ENCODE results near the gene SEMA4D.
"Not testable (repeated sequence)": the region's sequence is repeated elsewhere in the genome, so short reads cannot be mapped to it uniquely, and the experiment has no call there.

The SEMA4D gene

DNA sequence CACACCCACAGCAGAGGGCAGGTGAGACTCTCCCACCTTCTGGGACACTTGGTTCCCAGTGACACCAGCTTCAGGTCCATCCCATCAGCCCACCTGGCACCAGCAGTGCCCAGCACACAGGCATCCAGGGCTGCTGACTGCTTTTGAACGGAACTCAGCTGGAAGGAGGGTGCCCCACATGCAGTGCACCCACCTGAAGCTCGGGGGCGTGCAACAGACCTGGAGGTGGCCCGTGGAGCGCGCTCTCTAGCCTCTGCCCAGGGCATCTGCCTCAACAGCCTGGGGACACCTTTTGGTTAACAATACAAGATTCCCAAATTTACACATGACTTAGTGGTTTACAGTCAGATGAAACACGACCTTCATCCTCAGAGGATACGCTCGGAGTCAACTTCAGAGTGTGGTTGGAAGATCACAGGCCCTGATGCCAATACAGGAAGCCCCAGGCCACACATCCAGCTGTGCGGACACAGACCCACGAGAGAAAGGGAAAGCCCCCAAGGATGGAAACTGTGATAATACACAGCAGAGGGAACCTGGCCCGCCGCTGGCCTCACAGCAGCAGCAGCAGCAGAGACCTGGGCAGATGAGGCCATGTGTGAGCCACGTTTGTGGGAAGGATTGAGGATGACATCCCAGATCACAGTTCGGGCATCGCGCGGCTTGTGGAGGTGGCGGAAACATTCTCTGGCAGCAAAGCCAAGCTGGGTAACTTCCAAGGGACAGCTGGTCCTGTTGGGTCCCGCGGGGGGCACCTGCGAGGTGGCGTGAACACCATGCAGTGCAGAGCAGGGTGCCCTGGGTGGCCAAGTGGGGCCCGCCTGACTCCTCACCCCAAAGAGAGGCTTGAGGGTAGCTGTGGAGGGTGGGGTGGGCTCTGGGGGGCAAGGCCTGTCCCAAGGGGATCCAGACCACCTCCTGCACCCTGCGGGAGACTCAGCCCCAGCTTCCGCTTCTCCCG is 115.6 kb downstream of the SEMA4D start:
- DNase-seq: no peak

DNA sequence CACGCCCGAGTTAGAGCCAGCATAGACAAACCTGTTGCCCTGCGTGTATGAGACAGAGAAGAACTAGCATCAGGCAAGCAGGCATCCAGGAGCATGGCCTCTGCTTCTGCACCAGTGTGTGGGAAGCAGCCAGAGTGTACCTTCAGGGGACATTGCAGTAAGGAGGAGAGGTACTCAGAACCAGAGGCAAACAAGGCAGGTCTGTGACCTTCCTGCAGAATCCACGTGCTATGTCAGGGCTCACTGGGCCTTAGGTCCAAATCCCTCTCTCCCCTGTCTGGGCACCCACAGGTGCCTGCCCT is 116.7 kb downstream of the SEMA4D start:
- no peak for DNase-seq

DNA sequence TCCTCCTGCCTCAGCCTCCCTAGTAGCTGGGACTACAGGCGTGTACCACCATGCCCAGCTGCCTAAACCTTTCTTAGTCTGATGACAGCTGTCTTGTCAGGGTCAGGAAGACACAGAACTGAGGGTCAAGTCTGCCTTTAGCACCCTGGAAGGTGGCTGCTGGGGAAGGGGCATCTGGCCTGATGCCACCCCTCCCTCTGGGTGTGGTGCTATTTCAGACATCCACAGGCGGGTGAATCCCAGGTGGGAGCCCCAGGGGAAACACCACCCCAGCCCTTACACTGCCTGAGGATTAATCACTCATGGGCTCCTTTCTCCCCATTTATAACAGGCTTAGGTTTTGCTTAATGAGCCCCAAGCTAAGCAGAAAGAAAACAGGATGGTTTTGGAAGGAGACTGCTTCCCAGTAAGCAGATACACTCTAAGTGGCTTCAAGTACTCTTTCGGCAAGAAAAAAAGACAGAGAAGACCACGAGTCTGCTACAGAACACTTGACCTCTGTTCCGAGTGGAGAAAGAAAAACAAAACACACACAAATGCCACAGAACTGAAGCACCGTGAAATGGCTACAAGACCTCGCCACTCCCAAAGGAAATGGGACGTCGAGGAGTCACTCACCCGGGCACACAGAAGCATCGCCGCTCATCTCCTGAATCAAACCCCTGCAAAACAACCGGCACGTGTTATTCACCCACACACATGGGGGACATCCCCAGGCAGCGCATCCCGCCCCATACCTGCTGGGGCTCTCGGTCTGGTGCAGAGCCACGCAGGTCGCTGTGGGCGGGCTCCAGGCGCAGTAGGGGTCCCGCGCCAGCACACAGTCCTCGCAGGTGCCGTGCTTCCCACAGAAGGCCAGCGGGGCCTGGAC is 117.2 kb downstream of the SEMA4D start:
- no peak for DNase-seq

GRCh38 chr9:89379508-89380115 is 118.3 kb downstream of the SEMA4D start:
- no peak for DNase-seq

- no peak for DNase-seq
Observed at GRCh38 chr9:89379031-89379430, 118.9 kb downstream of the SEMA4D start.

DNA sequence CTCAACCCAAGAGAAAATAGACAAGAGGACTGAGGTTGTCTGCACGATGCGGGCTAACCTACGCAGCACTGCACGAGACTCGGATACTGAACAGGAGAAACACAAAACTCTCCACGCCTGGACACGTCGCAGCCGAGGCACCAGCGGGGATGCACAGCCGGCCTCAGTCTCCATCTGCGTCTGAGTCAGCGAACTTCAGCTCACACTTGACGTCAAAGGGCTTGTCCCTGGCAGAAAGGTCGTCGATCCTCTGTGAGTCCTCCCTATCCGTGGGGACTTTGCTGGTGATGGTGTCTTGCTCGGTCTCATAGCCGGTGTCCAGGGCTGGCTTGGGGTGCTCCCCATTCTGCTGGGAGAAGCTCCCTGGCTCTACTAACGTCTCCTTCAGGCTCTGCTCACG is 119.4 kb downstream of the SEMA4D start:
- DNase-seq: no peak

DNA sequence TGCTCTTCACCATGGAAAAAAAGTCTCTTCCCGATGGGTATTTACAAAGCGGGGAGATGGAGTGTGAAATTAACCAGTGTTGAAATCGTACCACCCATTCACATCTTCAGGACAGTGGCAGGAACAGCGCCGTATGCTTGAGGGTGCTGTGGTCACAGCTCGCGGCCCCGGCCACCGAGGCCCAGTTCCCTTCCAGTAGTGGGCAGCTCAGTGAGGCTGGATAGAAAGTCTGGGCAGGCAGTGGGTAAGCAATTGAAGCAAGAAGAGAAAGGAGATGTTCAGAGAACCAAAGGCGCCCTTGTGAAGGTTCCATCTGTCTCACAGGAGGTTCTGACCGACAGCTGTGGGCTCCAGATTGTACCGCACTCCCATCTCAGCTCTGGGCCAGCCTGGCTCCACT is 120.5 kb downstream of the SEMA4D start:
- DNase-seq: no peak

DNA sequence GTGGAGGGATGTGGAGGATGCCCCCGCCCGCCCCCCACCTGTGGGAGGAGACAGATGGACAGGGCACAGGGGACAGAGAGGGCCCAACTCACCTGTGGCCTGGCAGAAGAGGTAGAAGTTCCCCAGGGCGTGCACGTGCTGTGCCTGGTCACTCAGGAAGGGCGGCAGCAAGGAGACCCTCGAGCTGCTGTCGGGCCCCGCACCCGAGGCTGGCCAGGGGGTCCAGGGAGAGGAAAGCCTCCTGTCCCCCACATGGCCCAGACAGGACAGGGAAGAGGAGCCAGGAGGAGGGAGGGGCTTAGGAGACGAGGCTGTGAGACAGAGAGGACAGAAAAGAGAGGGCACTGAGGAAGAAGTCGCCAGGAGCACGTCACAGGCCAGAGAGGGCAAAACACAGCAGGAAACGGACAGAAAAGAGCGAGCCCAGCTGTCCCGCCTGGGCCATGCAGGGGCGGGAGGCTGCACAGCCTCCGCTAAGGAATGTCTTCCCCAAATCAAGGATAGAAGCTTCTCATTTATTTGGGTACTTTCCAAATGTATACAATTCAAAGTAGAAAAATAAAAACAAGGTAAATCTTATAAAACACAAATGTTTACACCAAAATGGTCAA is 121.1 kb downstream of the SEMA4D start:
- no peak for DNase-seq

DNA sequence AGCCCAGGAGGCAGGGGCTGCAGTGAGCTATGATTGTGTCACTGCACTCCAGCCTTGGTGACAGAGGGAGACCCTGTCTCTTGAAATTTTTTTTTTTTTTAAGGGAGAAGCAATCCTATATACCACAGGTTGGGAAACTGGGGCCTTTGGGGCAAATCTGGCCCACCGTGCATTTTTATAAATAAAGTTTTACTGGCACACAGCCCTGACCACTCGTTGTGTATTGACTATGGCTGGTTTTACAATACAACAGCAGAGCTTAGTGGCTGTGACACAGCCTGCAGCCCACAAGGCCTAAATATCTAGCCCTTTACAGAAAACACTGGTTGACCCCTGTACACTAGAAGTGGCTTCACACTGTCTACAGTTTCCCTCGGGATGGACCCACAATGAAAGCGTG is 121.6 kb downstream of the SEMA4D start:
- no peak for DNase-seq

DNA sequence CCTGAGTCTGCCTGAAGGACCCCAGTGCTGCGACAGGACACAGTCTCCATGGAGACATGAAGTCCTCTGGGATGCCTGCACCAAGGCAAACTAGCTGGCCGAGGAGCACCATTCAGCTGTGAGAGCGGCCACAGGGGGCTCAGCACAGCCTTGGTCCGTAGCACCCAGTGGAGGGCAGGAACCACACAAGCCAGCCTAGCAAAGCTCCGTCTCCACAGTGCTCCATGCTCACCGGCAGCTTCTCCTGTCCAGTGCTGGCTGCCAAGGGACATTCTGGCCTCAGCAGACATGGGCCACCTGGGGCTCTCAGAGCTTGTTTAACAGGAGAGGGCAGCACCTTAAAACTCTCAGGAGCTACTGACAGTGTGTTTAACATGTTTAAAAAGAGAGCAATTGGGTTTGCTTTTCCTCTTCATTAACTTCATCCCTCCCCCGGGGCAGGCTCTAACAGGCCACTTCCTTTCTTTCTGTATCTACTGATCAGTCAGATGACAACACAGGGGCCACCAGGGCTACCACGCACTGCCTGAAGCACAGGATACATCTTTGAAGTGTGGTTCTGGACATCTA is 122.6 kb downstream of the SEMA4D start:
- no peak for DNase-seq

DNA sequence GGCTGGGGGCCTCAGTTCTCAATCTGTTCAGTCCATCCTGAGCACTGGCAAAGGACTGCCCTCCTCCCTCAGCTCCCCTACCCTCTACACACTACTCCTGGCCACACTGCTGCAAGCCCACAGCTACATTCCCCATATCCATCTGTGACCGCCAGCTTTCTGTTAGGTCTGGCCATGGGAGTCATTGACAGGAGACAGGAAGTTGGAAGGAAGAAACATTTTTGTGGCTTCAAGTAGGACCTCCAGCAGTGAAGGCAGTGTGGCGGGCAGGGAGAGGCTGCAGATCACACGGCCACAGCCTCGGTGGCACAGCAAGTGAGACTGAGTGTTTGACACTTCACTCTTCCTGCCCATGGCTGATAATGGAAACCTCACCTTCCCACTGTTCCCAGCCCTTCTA is 123.7 kb downstream of the SEMA4D start:
- no peak for DNase-seq

- no peak for DNase-seq
Observed at GRCh38 chr9:89372979-89373378, 124.9 kb downstream of the SEMA4D start.

DNA sequence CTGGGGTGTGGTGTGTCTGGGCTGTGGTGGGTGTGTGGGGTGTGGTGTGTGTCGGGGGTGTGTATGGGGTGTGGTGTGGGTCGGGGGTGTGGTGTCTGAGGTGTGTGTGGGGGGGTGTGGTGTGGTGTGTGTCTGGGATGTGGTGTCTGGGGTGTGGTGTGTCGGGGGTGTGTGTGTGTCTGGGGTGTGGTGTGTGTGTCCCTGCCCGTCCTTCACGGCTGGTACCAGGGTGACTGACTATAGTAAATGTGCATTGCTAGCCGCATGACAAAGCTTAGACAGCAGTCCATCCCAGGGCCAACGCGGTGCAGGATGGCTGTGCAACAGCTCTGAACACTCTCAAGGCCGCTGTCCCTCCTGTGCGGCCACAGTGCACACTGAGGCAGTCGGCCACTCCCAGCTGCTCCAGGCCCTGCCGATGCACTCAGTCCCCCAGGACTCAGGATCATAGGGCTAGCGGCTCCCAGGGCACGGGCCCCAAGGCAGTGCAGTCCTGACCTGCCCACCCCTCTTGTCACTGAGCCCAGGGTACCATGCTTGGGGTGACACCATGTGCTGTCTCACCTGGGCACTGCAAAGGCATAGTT is 125.6 kb downstream of the SEMA4D start:
- no peak for DNase-seq

- DNase-seq: not testable (repeated sequence)
Observed at GRCh38 chr9:89371791-89372190, 126.1 kb downstream of the SEMA4D start.

DNA sequence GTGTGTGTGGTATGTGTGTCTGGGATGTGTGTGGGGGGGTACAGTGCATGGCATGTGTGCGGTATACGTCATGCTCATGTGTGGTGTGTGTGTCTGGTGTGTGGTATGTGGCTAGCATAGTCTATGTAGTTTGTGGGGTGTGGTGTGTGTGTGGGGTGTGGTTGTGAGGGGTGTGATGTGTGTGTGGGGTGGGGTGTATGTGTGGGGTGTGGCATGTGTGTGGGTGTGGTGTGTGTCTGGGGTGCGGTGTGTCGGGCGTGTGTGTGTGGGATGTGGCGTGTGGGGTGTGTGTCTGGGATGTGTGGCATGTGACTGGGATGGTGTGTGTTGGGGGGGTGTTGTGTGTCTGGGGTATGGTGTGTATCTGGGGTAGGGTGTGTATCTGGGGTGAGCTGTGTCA is 127.3 kb downstream of the SEMA4D start:
- DNase-seq: no peak

GRCh38 chr9:89368978-89369377 is 128.9 kb downstream of the SEMA4D start:
- no peak for DNase-seq

DNA sequence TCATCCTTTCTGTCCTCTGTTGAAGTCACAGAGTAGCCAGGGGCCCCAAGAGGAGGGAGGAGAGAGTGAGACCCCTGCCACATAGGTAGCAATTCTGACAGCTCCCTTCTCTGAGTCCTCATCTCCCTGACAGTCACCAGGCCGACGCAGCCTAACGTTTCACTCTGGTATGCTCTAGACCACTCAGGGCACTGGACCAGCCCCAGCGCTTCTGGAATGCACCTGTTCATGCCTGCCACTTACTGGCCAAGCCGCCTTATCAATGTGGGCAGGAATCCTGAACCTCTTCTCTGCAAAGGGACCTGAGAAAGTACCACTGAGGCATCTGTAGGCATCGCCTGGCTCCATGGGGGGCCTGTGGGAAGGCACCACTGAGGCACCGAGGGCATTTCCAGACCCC is 129.4 kb downstream of the SEMA4D start:
- DNase-seq: no peak

GRCh38 chr9:89367726-89368437 is 130.0 kb downstream of the SEMA4D start:
- no peak for DNase-seq

GRCh38 chr9:89367281-89367680 is 130.6 kb downstream of the SEMA4D start:
- no peak for DNase-seq

DNA sequence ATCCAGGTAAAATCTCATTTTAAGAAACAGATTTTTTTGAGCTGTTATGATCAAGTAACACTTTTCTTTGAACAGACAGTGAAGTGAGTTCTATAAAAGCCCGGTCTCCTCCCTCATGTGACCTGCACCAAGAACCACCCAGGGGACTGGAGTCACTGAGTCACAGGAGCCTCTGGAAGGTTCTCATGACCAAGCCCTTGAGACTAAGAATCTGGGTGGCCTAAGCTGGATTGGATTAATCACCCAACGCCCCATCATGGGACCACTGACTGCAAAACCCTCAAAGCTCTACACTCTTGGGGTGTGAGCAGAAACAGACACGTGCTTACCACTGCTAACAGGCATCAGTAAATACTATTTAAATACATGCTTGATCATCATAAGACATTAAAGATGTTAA is 131.2 kb downstream of the SEMA4D start:
- DNase-seq: no peak

- no peak for DNase-seq
Observed at GRCh38 chr9:89365532-89365912, 132.4 kb downstream of the SEMA4D start.
